Activated naive CD8-positive, alpha-beta T cell treated with anti-CD3 and anti-CD28 coated beads for 36 hours (primary cell): ENCODE results near the gene KHNYN. TPM values are rescaled to one million over a fixed set of nuclear protein-coding genes. Genes with fewer than 3 reads are reported as not detected.
"Not testable (repeated sequence)": the region's sequence is repeated elsewhere in the genome, so short reads cannot be mapped to it uniquely, and the experiment has no call there.

Source experiments
- DNase-seq: peaks from one replicate; pipeline ENCODE4 v3.0.0; 2021
- H3K27ac Mint-ChIP-seq: one replicate; pipeline ENCODE4 v1.8.0; 2022; ENCODE audit warnings: mild to moderate bottlenecking, moderate library complexity, mixed read lengths
- H3K27me3 Mint-ChIP-seq: one replicate; pipeline ENCODE4 v1.8.0; 2022; ENCODE audit warnings: mild to moderate bottlenecking, mixed read lengths
- H3K36me3 Mint-ChIP-seq: one replicate; pipeline ENCODE4 v1.8.0; 2021; ENCODE audit warnings: mild to moderate bottlenecking, mixed read lengths
- H3K4me1 Mint-ChIP-seq: one replicate; pipeline ENCODE4 v1.8.0; 2021; ENCODE audit warnings: mixed read lengths
- H3K4me3 Mint-ChIP-seq: one replicate; pipeline ENCODE4 v1.8.0; 2022; ENCODE audit warnings: mild to moderate bottlenecking, moderate library complexity, mixed read lengths
- H3K9me3 Mint-ChIP-seq: one replicate; pipeline ENCODE4 v1.8.0; 2022; ENCODE audit warnings: mixed read lengths
- total RNA-seq, 2 experiments: library from RNA; stranded (reverse); gene quantifications; one replicate each; pipeline ENCODE4 v1.2.3, GENCODE V29; 2021

KHNYN gene
- total RNA-seq, 2 experiments from 2014 or later = 47.3 to 48.7 TPM

GRCh38 chr14:24459331-24459730, 29.6 kb downstream of the KHNYN start:
- Mint-ChIP-seq H3K36me3 (peaks cover 29% of the 10 kb centered on the region), H3K4me3 (no peak overlapping the region), H3K27ac (no peak overlapping the region), H3K27me3 (no peaks in the 10 kb centered on the region), H3K4me1 (peaks cover 17% of the 10 kb centered on the region), H3K9me3 (peaks cover 9% of the 10 kb centered on the region)
- no peak for DNase-seq

- DNase-seq = no peak
- Mint-ChIP-seq H3K4me3 (no peak overlapping the region), H3K4me1 (peaks cover 33% of the 10 kb centered on the region), H3K36me3 (peaks cover 34% of the 10 kb centered on the region), H3K27me3 (no peaks in the 10 kb centered on the region), H3K9me3 (peaks cover 15% of the 10 kb centered on the region), H3K27ac (peak overlapping the region; percentile 22)
Observed at GRCh38 chr14:24461336-24461735, 31.6 kb downstream of the KHNYN start.

- Mint-ChIP-seq H3K36me3 (peaks cover 29% of the 10 kb centered on the region), H3K9me3 (peaks cover 12% of the 10 kb centered on the region), H3K4me1 (peaks cover 29% of the 10 kb centered on the region), H3K27ac (peak overlapping the region; percentile 75), H3K4me3 (no peak overlapping the region), H3K27me3 (no peaks in the 10 kb centered on the region)
- DNase-seq = no peak
Observed at GRCh38 chr14:24463017-24463883, 33.5 kb downstream of the KHNYN start.

GRCh38 chr14:24463884-24464785, 34.4 kb downstream of the KHNYN start:
- Mint-ChIP-seq H3K27ac (peak overlapping the region; percentile 83), H3K36me3 (peaks cover 29% of the 10 kb centered on the region), H3K9me3 (peaks cover 12% of the 10 kb centered on the region), H3K27me3 (no peaks in the 10 kb centered on the region), H3K4me1 (peaks cover 34% of the 10 kb centered on the region), H3K4me3 (peak overlapping the region; percentile 14)
- DNase-seq = no peak

DNA sequence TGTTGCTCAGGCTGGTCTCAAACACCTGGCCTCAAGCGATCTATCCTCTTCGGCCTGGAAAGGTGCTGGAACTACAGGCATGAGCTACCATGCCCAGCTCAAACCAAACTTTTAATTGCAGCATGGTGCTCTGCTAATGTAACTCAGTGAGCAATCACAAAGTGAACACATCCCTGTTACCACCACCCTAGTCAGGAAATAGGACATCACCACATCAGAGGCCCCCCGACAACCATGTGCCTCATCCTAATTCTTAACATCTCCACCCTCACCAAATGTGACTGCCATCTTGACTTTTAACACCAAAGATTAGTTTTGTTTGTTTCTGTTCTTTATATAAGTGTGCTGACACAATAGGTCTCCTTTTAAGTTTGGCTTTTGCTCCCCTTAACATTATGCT, 35.6 kb downstream of the KHNYN start:
- peaks cover 34% of the 10 kb centered on the region for H3K4me1 Mint-ChIP-seq
- peaks cover 27% of the 10 kb centered on the region for H3K36me3 Mint-ChIP-seq
- H3K27ac Mint-ChIP-seq = peak overlapping the region; percentile 25
- peaks cover 12% of the 10 kb centered on the region for H3K9me3 Mint-ChIP-seq
- DNase-seq = no peak
- H3K27me3 Mint-ChIP-seq = no peaks in the 10 kb centered on the region
- no peak overlapping the region for H3K4me3 Mint-ChIP-seq

- Mint-ChIP-seq H3K9me3 (peaks cover 15% of the 10 kb centered on the region), H3K36me3 (peaks cover 30% of the 10 kb centered on the region), H3K27ac (no peak overlapping the region), H3K4me1 (peaks cover 34% of the 10 kb centered on the region), H3K27me3 (no peaks in the 10 kb centered on the region), H3K4me3 (no peak overlapping the region)
- DNase-seq = no peak
Observed at GRCh38 chr14:24465805-24466204, 36.1 kb downstream of the KHNYN start.

DNA sequence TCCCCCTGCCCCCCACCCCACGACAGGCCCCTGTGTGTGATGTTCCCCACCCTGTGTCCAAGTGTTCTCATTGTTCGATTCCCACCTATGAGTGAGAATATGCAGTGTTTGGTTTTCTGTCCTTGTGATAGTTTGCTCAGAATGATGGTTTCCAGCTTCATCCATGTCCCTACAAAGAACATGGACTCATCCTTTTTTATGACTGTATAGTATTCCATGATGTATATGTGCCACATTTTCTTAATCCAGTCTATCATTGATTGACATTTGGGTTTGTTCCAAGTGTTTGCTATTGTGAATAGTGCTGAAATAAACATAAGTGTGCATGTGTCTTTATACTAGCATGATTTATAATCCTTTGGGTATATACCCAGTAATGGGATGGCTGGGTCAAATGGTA, 40.7 kb downstream of the KHNYN start:
- not testable (repeated sequence) for H3K27ac Mint-ChIP-seq
- H3K4me1 Mint-ChIP-seq = peaks cover 12% of the 10 kb centered on the region

GRCh38 chr14:24473211-24473610, 43.5 kb downstream of the KHNYN start:
- Mint-ChIP-seq H3K4me3 (no peak overlapping the region), H3K9me3 (peaks cover 4% of the 10 kb centered on the region), H3K27ac (no peak overlapping the region), H3K4me1 (peaks cover 5% of the 10 kb centered on the region), H3K36me3 (peaks cover 8% of the 10 kb centered on the region), H3K27me3 (no peaks in the 10 kb centered on the region)
- no peak for DNase-seq

More for the DNA sequence above, 40.7 kb downstream of the KHNYN start:
- H3K27me3 Mint-ChIP-seq, H3K4me3 Mint-ChIP-seq, DNase-seq: not testable (repeated sequence)
- H3K36me3 Mint-ChIP-seq = peaks cover 15% of the 10 kb centered on the region
- peaks cover 11% of the 10 kb centered on the region for H3K9me3 Mint-ChIP-seq

DNA sequence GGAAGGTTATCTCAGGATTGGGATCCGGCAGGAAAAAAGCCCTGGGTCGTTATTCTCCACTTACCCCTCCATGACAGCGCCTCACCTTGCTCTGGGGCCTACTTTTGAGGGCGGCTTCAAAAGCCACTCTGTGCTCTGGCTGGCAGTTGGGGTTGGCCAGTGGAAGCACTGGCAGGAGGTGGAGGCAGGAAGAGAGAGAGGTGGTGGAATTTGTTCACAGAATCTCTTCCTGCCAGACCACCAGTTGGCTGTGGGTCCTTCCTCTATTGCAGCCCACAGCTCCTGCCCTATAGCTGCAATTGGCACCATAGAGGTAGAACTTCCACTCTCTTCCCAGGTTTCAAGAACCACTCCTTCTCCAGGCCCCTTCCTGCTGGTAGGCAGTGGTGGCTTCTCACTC, 45.5 kb downstream of the KHNYN start:
- Mint-ChIP-seq H3K27ac (no peak overlapping the region), H3K9me3 (peaks cover 6% of the 10 kb centered on the region), H3K4me3 (no peak overlapping the region), H3K36me3 (peaks cover 10% of the 10 kb centered on the region), H3K4me1 (no peaks in the 10 kb centered on the region), H3K27me3 (no peaks in the 10 kb centered on the region)
- no peak for DNase-seq

GRCh38 chr14:24479999-24480398, 50.2 kb downstream of the KHNYN start:
- not testable (repeated sequence) for H3K9me3 Mint-ChIP-seq, H3K4me3 Mint-ChIP-seq, H3K27me3 Mint-ChIP-seq, H3K27ac Mint-ChIP-seq, H3K36me3 Mint-ChIP-seq, DNase-seq
- H3K4me1 Mint-ChIP-seq = peaks cover 25% of the 10 kb centered on the region

GRCh38 chr14:24481622-24482324, 52.0 kb downstream of the KHNYN start:
- Mint-ChIP-seq H3K27me3 (no peaks in the 10 kb centered on the region), H3K36me3 (peaks cover 2% of the 10 kb centered on the region), H3K27ac (peak overlapping the region; percentile 72), H3K9me3 (peaks cover 1% of the 10 kb centered on the region), H3K4me3 (peak overlapping the region; percentile 75), H3K4me1 (peaks cover 25% of the 10 kb centered on the region)
- DNase-seq = peak; percentile 62

DNA sequence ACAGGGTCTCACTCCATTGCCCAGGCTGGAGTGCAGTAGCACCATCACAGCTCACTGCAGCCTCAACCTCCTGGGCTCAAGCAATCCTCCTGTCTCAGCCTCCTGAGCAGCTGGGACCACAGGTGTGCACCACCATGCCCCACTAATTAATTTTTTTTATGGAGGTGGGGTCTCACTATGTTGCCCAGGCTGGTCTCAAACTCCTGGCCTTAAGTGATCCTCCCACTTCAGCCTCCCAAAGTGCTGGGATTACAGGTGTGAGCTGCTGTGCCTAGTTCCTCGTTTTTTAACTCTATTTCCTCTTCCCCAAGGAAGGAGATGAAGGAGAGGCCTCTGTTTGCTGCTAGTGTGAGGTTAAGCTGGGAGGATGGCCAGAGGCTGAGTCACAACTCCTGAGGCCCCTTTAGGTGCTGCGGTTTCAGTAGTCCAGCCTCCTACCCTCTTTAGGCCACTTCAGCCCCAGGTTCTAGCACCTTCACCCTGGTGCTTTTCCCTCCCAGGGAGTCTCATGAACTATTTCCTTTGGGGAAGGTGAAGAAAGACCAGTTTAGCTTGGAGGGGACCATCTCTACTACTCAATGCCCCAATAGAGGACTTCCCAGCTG, 53.0 kb downstream of the KHNYN start:
- H3K9me3 Mint-ChIP-seq, H3K36me3 Mint-ChIP-seq, H3K27ac Mint-ChIP-seq, H3K27me3 Mint-ChIP-seq, H3K4me3 Mint-ChIP-seq, DNase-seq: not testable (repeated sequence)
- peaks cover 25% of the 10 kb centered on the region for H3K4me1 Mint-ChIP-seq

DNA sequence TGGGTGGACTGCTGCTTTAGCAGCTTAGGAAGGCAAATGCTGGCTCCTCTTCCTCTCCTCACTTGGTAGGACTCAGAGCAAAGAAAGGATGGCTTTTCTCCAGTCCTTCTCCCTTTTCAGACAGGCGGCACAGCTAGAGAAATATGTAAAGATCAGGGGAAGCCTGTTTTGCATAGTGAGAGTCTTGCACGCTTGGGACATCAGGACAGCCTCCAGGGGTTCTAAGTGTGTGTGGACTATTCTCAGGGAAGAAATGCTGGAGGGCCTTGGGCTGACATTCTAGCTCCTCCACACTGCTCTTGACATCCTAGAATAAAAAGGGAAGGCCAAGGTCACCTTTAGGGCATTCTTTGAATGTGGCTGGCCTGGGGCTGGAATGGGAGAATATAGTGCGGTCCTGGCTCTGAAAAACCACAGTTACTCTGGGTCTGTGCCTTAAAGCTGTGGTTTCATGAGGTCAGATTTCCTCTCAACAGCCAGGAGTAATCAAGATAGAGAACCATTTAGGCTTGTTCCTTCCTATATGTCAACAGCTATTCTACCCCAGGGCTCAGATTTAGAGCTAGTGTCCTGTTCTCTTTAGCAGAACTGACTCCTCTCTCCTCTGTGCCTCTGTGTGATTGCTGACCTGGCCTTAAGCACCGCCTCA, 54.0 kb downstream of the KHNYN start:
- no peaks in the 10 kb centered on the region for H3K27me3 Mint-ChIP-seq
- peak overlapping the region; percentile 64 for H3K27ac Mint-ChIP-seq
- peaks cover 1% of the 10 kb centered on the region for H3K9me3 Mint-ChIP-seq
- peak overlapping the region; percentile 41 for H3K4me3 Mint-ChIP-seq
- DNase-seq = no peak
- H3K36me3 Mint-ChIP-seq = peaks cover 1% of the 10 kb centered on the region
- peaks cover 25% of the 10 kb centered on the region for H3K4me1 Mint-ChIP-seq
